ENCODE measurements around the gene LGALS3BP. TPM values are rescaled to one million over a fixed set of nuclear protein-coding genes. Genes with fewer than 3 reads are reported as not detected.

Gene LGALS3BP, protein sequence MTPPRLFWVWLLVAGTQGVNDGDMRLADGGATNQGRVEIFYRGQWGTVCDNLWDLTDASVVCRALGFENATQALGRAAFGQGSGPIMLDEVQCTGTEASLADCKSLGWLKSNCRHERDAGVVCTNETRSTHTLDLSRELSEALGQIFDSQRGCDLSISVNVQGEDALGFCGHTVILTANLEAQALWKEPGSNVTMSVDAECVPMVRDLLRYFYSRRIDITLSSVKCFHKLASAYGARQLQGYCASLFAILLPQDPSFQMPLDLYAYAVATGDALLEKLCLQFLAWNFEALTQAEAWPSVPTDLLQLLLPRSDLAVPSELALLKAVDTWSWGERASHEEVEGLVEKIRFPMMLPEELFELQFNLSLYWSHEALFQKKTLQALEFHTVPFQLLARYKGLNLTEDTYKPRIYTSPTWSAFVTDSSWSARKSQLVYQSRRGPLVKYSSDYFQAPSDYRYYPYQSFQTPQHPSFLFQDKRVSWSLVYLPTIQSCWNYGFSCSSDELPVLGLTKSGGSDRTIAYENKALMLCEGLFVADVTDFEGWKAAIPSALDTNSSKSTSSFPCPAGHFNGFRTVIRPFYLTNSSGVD
- 100 to 1,000 TPM; 193 to 443 (median 390) TPM for total RNA-seq

DNA sequence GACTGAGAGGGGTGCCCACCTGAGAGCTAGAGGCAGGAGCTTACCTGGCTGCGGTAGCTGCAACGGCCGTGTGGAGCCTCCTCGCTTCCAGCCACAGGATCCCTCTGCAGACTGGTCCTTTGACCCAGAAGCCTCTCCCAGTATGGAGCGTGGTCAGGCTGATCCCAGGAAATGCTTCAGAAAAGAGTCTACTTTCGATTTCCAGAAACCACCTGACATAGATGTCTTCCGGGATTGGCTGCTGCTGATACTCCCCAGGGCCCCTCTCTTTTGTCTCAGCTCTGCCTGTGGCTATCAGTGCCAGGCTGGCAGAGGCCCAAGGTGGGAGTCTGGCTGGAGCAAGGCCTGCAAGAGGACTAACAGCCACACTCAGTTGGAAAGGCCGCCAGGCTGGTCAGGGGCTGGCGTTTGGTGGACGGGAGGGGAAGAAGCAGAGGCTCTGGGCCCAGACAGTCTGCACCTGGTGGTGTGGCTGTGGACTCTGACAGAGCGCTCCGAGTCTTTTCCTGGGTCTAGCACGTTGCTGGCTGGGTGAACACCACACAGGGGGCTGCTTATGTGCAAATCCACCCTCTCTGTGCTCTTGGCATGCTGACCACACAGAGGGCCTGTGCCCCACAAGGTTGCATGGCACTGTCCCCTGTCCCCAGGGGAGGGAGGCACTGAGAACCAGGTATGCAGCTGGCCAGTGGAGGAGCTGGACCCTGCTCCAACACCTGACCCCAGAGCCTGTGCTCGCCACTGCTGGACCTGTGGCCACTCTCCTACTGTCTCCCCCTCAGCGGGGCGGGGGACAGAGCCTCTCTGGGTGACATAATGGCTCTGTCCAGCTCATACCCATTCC lies at the start of gene LGALS3BP:
Gene LGALS3BP, minus strand, starts transcription at position 144 of the 844 bp plus-strand sequence. CDS start 2,732 bp downstream, outside the sequence.
- Histone ChIP-seq H3K27me3 (no peaks in the 10 kb centered on the region), H3K4me3 (replicated peaks in 1 of 3) (peak within 1 kb of the TSS in 1 of 3 donors; percentile 27), H3K27ac (peak within 1 kb of the TSS; percentile 57 to 73 (median 63)), H3K36me3 (no peaks in the 10 kb centered on the region), H3K9me3 (no peaks in the 10 kb centered on the region), H3K4me1 (peaks cover 35 to 53% of the 10 kb centered on the region in 2 donors)
- intact Hi-C loops (cut with DNase I) = no loop called here
- peak in 1 of 2 donors; percentile 43 for TF ChIP-seq POLR2A (IDR thresholded peaks at IDR 0.05)
- TF ChIP-seq, protein P1, sequence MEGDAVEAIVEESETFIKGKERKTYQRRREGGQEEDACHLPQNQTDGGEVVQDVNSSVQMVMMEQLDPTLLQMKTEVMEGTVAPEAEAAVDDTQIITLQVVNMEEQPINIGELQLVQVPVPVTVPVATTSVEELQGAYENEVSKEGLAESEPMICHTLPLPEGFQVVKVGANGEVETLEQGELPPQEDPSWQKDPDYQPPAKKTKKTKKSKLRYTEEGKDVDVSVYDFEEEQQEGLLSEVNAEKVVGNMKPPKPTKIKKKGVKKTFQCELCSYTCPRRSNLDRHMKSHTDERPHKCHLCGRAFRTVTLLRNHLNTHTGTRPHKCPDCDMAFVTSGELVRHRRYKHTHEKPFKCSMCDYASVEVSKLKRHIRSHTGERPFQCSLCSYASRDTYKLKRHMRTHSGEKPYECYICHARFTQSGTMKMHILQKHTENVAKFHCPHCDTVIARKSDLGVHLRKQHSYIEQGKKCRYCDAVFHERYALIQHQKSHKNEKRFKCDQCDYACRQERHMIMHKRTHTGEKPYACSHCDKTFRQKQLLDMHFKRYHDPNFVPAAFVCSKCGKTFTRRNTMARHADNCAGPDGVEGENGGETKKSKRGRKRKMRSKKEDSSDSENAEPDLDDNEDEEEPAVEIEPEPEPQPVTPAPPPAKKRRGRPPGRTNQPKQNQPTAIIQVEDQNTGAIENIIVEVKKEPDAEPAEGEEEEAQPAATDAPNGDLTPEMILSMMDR (IDR thresholded peaks at IDR 0.05) = no peak
- peak; percentile 84 to 89 for DNase-seq
- WGBS, 2 donors = 45 to 46% methylated on average over 16 of the region's 16 CpGs

DNA sequence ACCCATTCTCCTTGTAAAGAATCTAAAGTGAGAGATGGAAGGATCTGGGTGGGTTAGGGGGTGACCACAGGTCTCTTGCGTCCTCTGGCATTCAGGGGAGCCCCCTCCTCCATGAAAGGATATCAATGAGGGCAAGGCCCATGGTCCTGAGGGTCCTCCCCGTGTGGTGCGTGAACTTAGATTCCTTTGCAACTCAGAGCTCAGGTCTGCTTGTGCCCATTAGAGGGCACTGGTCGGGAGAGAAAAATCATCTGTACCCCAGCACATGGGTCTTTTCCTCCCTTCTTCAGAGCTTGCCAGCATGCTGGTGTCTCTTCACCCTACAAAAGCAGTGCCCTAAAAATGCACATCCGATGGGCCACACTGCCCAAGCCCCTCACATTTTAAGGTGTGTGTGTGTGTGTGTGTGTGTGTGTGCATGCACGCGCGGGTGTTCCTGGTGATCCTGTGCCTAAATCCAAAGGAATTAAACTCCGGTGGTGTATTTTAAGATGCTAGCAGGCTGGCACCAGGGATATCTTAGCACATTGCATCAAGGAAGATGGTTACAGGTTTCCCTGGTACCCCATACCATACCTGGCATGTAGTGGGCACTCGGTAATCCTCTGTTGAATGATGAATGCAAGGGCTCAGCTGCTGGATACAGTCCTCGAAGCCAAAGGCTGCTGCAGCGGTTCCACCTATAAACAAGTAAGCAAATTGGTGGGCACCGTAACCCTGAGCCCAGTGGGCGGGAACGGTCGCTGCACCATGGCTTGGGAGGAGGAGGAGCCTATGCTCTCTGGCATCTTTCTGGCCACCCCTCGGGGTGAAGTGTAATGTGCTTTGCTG lies 49.0 kb upstream of the LGALS3BP start:
- Histone ChIP-seq H3K36me3 (no peaks in the 10 kb centered on the region), H3K4me3 (replicated peaks in 1 of 3) (no peak overlapping the region), H3K27me3 (no peaks in the 10 kb centered on the region), H3K9me3 (no peaks in the 10 kb centered on the region), H3K27ac (peak overlapping the region in 2 of 3 donors; percentile 0 to 82), H3K4me1 (peaks cover 13 to 49% of the 10 kb centered on the region in 2 donors)
- TF ChIP-seq, protein P1 (IDR thresholded peaks at IDR 0.05) = peak in 1 of 6 experiments; percentile 7
- TF ChIP-seq POLR2A (IDR thresholded peaks at IDR 0.05) = no peak
- intact Hi-C loops (cut with DNase I) = no loop called here
- DNase-seq = no peak
- WGBS, 2 donors = 70 to 80% methylated on average over 16 of the region's 17 CpGs

DNA sequence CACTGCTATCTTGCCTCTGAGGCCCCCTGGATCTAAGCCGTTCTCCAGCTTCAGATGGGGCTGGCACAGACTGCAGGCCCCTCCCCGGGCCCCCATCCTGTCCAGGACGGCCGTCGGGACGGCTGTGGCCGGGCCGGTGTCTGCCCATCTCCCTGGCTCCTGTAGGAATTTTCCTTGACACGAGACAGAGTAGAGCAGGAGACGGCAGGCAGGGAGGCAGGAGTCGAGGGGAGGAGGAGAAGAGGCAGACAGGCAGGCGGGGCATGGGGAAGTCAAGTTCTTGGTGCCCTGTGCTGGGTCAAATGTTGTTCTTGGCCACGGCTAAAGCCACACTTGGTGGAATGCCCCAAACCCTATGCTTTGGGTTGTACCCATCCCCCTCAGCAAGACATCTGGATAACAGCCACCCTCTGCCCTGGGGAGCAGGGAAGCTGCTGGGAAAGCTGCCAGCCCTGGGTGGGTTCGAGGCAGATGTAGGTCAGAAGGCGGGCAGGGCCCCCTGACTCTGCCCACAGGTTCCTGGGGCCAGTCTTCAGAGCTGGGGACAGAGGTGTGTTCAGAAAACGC lies 48.3 kb upstream of the LGALS3BP start:
- no peak for DNase-seq
- Histone ChIP-seq H3K27ac (peak overlapping the region; percentile 47 to 82 (median 66)), H3K4me3 (replicated peaks in 1 of 3) (peak overlapping the region in 1 of 3 donors; percentile 17), H3K4me1 (peaks cover 13 to 50% of the 10 kb centered on the region in 2 donors), H3K9me3 (no peaks in the 10 kb centered on the region), H3K36me3 (no peaks in the 10 kb centered on the region), H3K27me3 (no peaks in the 10 kb centered on the region)
- intact Hi-C loops (cut with DNase I) = no loop called here
- TF ChIP-seq POLR2A (IDR thresholded peaks at IDR 0.05) = no peak
- TF ChIP-seq, protein P1 (IDR thresholded peaks at IDR 0.05) = no peak
- 31% methylated on average over 5 to 9 of the region's 16 CpGs for WGBS, 2 donors

DNA sequence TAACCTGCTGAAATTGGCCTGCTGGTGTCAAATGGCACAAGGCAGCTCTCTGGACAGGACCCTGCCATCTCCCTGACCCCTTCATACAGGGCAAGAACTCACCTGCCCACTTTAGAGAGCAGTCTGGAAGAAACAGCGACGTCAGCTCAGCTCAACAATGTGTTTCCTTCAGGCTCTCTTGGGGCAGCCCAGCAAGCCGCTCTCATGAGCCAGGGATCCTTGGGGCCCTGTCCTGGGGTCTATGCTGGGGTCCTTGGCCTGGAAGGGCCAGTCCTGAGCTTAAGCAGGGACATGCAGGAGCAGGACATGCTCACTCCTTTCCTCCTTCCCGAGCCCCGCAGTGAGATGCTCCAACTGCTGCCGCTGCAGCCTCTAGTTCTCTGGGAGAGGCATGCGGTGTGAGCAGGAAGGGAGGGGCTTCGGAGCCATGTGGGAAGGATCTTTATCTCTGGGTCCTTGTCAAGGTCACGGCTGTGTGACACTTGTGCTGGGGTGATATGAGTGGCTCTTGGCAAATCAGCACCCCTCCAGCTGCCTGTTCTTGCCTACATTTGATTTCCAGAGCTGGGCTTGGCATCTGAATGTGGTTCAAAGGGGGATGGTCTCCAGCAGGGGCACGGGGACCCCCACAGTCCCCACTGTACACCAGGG lies 47.7 kb upstream of the LGALS3BP start:
- no peaks in the 10 kb centered on the region for H3K9me3 ChIP-seq
- H3K4me1 ChIP-seq = peaks cover 13 to 55% of the 10 kb centered on the region in 2 donors
- intact Hi-C loops (cut with DNase I) = no loop called here
- H3K36me3 ChIP-seq = no peaks in the 10 kb centered on the region
- DNase-seq = no peak
- H3K27ac ChIP-seq = peak overlapping the region; percentile 47 to 82 (median 66)
- WGBS, 2 donors = 7 to 17% methylated on average over 5 to 6 of the region's 10 CpGs
- TF ChIP-seq POLR2A (IDR thresholded peaks at IDR 0.05) = no peak
- TF ChIP-seq, protein P1 (IDR thresholded peaks at IDR 0.05) = no peak
- H3K27me3 ChIP-seq = no peaks in the 10 kb centered on the region
- peak overlapping the region in 1 of 3 donors; percentile 17 for H3K4me3 ChIP-seq (replicated peaks in 1 of 3)
